ENCODE data around the gene TUBA1C.

GRCh38 chr12:49297695-49298060 is 32.8 kb downstream of the TUBA1C start:
- TF ChIP-seq, protein P1, sequence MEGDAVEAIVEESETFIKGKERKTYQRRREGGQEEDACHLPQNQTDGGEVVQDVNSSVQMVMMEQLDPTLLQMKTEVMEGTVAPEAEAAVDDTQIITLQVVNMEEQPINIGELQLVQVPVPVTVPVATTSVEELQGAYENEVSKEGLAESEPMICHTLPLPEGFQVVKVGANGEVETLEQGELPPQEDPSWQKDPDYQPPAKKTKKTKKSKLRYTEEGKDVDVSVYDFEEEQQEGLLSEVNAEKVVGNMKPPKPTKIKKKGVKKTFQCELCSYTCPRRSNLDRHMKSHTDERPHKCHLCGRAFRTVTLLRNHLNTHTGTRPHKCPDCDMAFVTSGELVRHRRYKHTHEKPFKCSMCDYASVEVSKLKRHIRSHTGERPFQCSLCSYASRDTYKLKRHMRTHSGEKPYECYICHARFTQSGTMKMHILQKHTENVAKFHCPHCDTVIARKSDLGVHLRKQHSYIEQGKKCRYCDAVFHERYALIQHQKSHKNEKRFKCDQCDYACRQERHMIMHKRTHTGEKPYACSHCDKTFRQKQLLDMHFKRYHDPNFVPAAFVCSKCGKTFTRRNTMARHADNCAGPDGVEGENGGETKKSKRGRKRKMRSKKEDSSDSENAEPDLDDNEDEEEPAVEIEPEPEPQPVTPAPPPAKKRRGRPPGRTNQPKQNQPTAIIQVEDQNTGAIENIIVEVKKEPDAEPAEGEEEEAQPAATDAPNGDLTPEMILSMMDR (IDR thresholded peaks at IDR 0.05), result no peak
- TF ChIP-seq POLR2AphosphoS5 (IDR thresholded peaks at IDR 0.05) (no peak), POLR2A (IDR thresholded peaks at IDR 0.05) (no peak)
